SK-N-SH (cell line): ENCODE measurements around the gene CRACR2B.

Experiments used
- GABPA ChIP-seq: IDR thresholded peaks from 2 replicates; pipeline ENCODE4 v1.4.0; 2012; ENCODE audit warnings: low read depth, mild to moderate bottlenecking
- MEF2A ChIP-seq: IDR thresholded peaks from 2 replicates; pipeline ENCODE4 v1.4.0; 2012; ENCODE audit warnings: low read depth, borderline replicate concordance
- NRF1 ChIP-seq: IDR thresholded peaks from 2 replicates; pipeline ENCODE4 v1.6.1; 2012; ENCODE audit warnings: low read depth, mild to moderate bottlenecking, low read length
- POLR2AphosphoS5 ChIP-seq: IDR thresholded peaks from 2 replicates; pipeline ENCODE4 v1.6.1; 2012; ENCODE audit warnings: low read depth, low read length
- SMC3 ChIP-seq: IDR thresholded peaks from 2 replicates; pipeline ENCODE4 v1.6.1; 2012; ENCODE audit warnings: low read depth, low read length, improper control_type of control experiment
- TAF1 ChIP-seq: IDR thresholded peaks from 2 replicates; pipeline ENCODE4 v1.6.1; 2012; ENCODE audit warnings: low read depth, mild to moderate bottlenecking, low read length, moderate library complexity, borderline replicate concordance
- TCF12 ChIP-seq: IDR thresholded peaks from 2 replicates; pipeline ENCODE4 v1.4.0; 2012
- TEAD4 ChIP-seq: IDR thresholded peaks from 2 replicates; pipeline ENCODE4 v1.4.0; 2012; ENCODE audit warnings: mild to moderate bottlenecking, borderline replicate concordance; ENCODE audit not compliant: insufficient read depth
- TF ChIP-seq, protein P1 (sequence below): fragments of 200-600 bp; sonication (generic); IDR thresholded peaks from 2 replicates; pipeline ENCODE4 v1.6.1; 2017; ENCODE audit warnings: antibody characterized with exemption, mild to moderate bottlenecking, moderate library complexity

DNA sequence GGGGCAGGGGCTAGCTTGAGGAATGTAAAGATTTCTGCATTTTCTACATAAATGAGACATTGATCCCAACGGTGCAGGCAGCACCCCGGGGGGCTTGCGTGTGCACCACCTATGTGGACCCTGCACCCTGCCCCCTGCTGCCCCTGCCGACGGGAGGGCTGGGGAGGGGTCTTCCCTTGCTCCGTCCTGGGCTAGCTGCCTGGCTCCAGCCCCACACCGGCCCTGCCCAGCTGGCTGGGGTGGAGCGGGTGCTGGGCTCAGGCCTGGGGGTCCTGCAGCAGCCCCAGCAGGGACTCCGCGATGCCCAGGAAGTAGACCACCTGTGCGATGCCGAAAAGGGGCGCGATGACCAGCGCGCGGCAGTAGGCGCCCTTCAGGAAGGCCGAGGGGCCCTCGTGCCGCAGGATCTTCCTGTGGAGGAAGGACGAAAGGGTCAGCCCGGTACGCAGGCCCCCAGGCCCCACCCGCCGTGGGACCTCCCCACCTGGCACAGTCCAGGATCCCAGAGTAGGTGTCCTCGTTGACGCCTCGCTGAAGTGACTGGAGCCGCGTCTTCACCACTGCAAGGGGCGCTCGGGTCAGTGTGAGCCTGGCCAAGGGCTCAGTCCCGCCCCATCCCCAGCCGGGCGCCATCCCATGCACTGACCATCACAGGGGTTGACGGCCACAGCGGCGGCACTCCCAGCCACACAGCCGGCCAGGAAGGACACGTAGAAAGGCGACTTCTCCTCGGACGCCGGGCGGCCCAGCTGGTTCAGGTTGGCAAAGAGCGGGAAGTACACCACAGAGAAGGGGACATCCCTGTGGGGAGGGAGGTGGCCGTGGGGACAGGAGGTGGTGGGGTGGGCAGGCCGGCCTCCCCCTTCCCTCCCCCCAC lies 35.8 kb upstream of the CRACR2B start:
- TF ChIP-seq TEAD4 (no peak), MEF2A (no peak), NRF1 (no peak), POLR2AphosphoS5 (no peak), GABPA (no peak), SMC3 (no peak), TCF12 (no peak), TAF1 (no peak)
- TF ChIP-seq, protein P1, sequence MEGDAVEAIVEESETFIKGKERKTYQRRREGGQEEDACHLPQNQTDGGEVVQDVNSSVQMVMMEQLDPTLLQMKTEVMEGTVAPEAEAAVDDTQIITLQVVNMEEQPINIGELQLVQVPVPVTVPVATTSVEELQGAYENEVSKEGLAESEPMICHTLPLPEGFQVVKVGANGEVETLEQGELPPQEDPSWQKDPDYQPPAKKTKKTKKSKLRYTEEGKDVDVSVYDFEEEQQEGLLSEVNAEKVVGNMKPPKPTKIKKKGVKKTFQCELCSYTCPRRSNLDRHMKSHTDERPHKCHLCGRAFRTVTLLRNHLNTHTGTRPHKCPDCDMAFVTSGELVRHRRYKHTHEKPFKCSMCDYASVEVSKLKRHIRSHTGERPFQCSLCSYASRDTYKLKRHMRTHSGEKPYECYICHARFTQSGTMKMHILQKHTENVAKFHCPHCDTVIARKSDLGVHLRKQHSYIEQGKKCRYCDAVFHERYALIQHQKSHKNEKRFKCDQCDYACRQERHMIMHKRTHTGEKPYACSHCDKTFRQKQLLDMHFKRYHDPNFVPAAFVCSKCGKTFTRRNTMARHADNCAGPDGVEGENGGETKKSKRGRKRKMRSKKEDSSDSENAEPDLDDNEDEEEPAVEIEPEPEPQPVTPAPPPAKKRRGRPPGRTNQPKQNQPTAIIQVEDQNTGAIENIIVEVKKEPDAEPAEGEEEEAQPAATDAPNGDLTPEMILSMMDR = no peak
